Mucosa of stomach (tissue), 1 donor: ENCODE results near the gene CCDC7.
"Not testable (repeated sequence)": the region's sequence is repeated elsewhere in the genome, so short reads cannot be mapped to it uniquely, and the experiment has no call there.

Experiments used
- H3K27me3 ChIP-seq: one replicate; pipeline ENCODE4 v1.7.0; 2013; ENCODE audit warnings: mild to moderate bottlenecking, low read length; ENCODE audit not compliant: control insufficient read depth, insufficient read depth
- H3K36me3 ChIP-seq: one replicate; pipeline ENCODE4 v1.7.0; 2013; ENCODE audit warnings: low read length; ENCODE audit not compliant: control insufficient read depth, insufficient read depth
- H3K4me1 ChIP-seq: one replicate; pipeline ENCODE4 v1.7.0; 2013; ENCODE audit warnings: mild to moderate bottlenecking, low read length; ENCODE audit not compliant: control insufficient read depth, insufficient read depth
- H3K4me3 ChIP-seq: one replicate; pipeline ENCODE4 v1.7.0; 2013; ENCODE audit warnings: low read length
- H3K9ac ChIP-seq: one replicate; pipeline ENCODE4 v1.7.0; 2013; ENCODE audit warnings: mild to moderate bottlenecking, low read length, moderate library complexity
- H3K9me3 ChIP-seq: one replicate; pipeline ENCODE4 v1.7.0; 2013; ENCODE audit warnings: mild to moderate bottlenecking, low read length, moderate library complexity; ENCODE audit not compliant: control insufficient read depth
- donor health status: Pancreatic carcinoma.

CCDC7 gene

GRCh38 chr10:32877915-32878314, 432.0 kb downstream of the CCDC7 start:
- Histone ChIP-seq H3K9me3 (no peaks in the 10 kb centered on the region), H3K4me3 (no peak overlapping the region), H3K27me3 (no peaks in the 10 kb centered on the region), H3K9ac (no peak overlapping the region), H3K4me1 (no peaks in the 10 kb centered on the region), H3K36me3 (no peaks in the 10 kb centered on the region)

- H3K36me3 ChIP-seq: no peaks in the 10 kb centered on the region
- H3K4me3 ChIP-seq: no peak overlapping the region
- H3K4me1 ChIP-seq: no peaks in the 10 kb centered on the region
- H3K9me3 ChIP-seq: no peaks in the 10 kb centered on the region
- H3K27me3 ChIP-seq: no peaks in the 10 kb centered on the region
- no peak overlapping the region for H3K9ac ChIP-seq
Measured at GRCh38 chr10:32878646-32879045, 432.7 kb downstream of the CCDC7 start.

GRCh38 chr10:32882076-32882475, 436.1 kb downstream of the CCDC7 start:
- no peaks in the 10 kb centered on the region for H3K9me3 ChIP-seq
- H3K4me3 ChIP-seq: no peak overlapping the region
- H3K36me3 ChIP-seq: no peaks in the 10 kb centered on the region
- H3K27me3 ChIP-seq: no peaks in the 10 kb centered on the region
- no peaks in the 10 kb centered on the region for H3K4me1 ChIP-seq
- no peak overlapping the region for H3K9ac ChIP-seq

GRCh38 chr10:32887481-32887880, 441.5 kb downstream of the CCDC7 start:
- H3K4me3 ChIP-seq: no peak overlapping the region
- no peaks in the 10 kb centered on the region for H3K27me3 ChIP-seq
- no peaks in the 10 kb centered on the region for H3K36me3 ChIP-seq
- H3K9me3 ChIP-seq: no peaks in the 10 kb centered on the region
- H3K9ac ChIP-seq: no peak overlapping the region
- no peaks in the 10 kb centered on the region for H3K4me1 ChIP-seq

- Histone ChIP-seq H3K27me3 (no peaks in the 10 kb centered on the region), H3K9me3 (no peaks in the 10 kb centered on the region), H3K4me1 (no peaks in the 10 kb centered on the region), H3K9ac (no peak overlapping the region), H3K36me3 (no peaks in the 10 kb centered on the region), H3K4me3 (no peak overlapping the region)
Measured at GRCh38 chr10:32888161-32888927, 442.4 kb downstream of the CCDC7 start.

GRCh38 chr10:32889631-32890212, 443.8 kb downstream of the CCDC7 start:
- Histone ChIP-seq H3K9ac (no peak overlapping the region), H3K36me3 (no peaks in the 10 kb centered on the region), H3K27me3 (no peaks in the 10 kb centered on the region), H3K4me1 (no peaks in the 10 kb centered on the region), H3K9me3 (no peaks in the 10 kb centered on the region), H3K4me3 (no peak overlapping the region)

GRCh38 chr10:32890444-32890843, 444.5 kb downstream of the CCDC7 start:
- Histone ChIP-seq H3K9ac (no peak overlapping the region), H3K36me3 (no peaks in the 10 kb centered on the region), H3K4me1 (no peaks in the 10 kb centered on the region)

GRCh38 chr10:32891261-32891660, 445.3 kb downstream of the CCDC7 start:
- H3K36me3 ChIP-seq: no peaks in the 10 kb centered on the region
- no peak overlapping the region for H3K9ac ChIP-seq
- H3K27me3 ChIP-seq: no peaks in the 10 kb centered on the region
- H3K4me1 ChIP-seq: no peaks in the 10 kb centered on the region
- no peak overlapping the region for H3K4me3 ChIP-seq
- H3K9me3 ChIP-seq: no peaks in the 10 kb centered on the region

More at GRCh38 chr10:32890444-32890843, 444.5 kb downstream of the CCDC7 start:
- H3K9me3 ChIP-seq: no peaks in the 10 kb centered on the region
- H3K27me3 ChIP-seq: no peaks in the 10 kb centered on the region
- no peak overlapping the region for H3K4me3 ChIP-seq

- Histone ChIP-seq H3K27me3 (no peaks in the 10 kb centered on the region), H3K9me3 (no peaks in the 10 kb centered on the region), H3K9ac (no peak overlapping the region), H3K36me3 (no peaks in the 10 kb centered on the region), H3K4me3 (no peak overlapping the region), H3K4me1 (no peaks in the 10 kb centered on the region)
Measured at GRCh38 chr10:32893434-32893833, 447.5 kb downstream of the CCDC7 start.

- Histone ChIP-seq H3K9ac (no peak overlapping the region), H3K4me3 (no peak overlapping the region), H3K36me3 (no peaks in the 10 kb centered on the region), H3K4me1 (no peaks in the 10 kb centered on the region), H3K27me3 (no peaks in the 10 kb centered on the region), H3K9me3 (no peaks in the 10 kb centered on the region)
Measured at GRCh38 chr10:32893916-32894664, 448.1 kb downstream of the CCDC7 start.

GRCh38 chr10:32895200-32895968, 449.4 kb downstream of the CCDC7 start:
- not testable (repeated sequence) for H3K27me3 ChIP-seq, H3K36me3 ChIP-seq, H3K4me1 ChIP-seq, H3K4me3 ChIP-seq, H3K9me3 ChIP-seq, H3K9ac ChIP-seq

GRCh38 chr10:32901815-32902214, 455.9 kb downstream of the CCDC7 start:
- no peaks in the 10 kb centered on the region for H3K9me3 ChIP-seq
- no peak overlapping the region for H3K9ac ChIP-seq
- H3K36me3 ChIP-seq: no peaks in the 10 kb centered on the region
- H3K4me3 ChIP-seq: no peak overlapping the region
- no peaks in the 10 kb centered on the region for H3K27me3 ChIP-seq
- H3K4me1 ChIP-seq: no peaks in the 10 kb centered on the region
